HUES64 (cell line): ENCODE measurements around the gene ZBP1.

ENCODE experiments used
- H3K27ac ChIP-seq: 2 replicates; pipeline ENCODE4 v1.7.0; 2013; ENCODE audit warnings: low read depth, low read length, inconsistent platforms
- H3K27me3 ChIP-seq: 2 replicates; pipeline ENCODE4 v1.6.1; 2013; ENCODE audit warnings: mild to moderate bottlenecking, low read length; ENCODE audit not compliant: insufficient read depth
- H3K36me3 ChIP-seq: 2 replicates; pipeline ENCODE4 v1.6.1; 2013; ENCODE audit warnings: mild to moderate bottlenecking, low read length; ENCODE audit not compliant: insufficient read depth
- H3K4me1 ChIP-seq: 2 replicates; pipeline ENCODE4 v1.6.1; 2013; ENCODE audit warnings: mild to moderate bottlenecking, low read length, moderate library complexity; ENCODE audit not compliant: insufficient read depth
- H3K4me3 ChIP-seq: 2 replicates; pipeline ENCODE4 v1.5.1; 2013; ENCODE audit warnings: mild to moderate bottlenecking, low read length, moderate library complexity
- H3K9ac ChIP-seq: 2 replicates; pipeline ENCODE4 v1.6.1; 2013; ENCODE audit warnings: mild to moderate bottlenecking, low read depth, low read length
- H3K9me3 ChIP-seq: 2 replicates; pipeline ENCODE4 v1.6.1; 2013; ENCODE audit warnings: low read depth, low read length; ENCODE audit not compliant: insufficient read depth
- WGBS: fragments of 150-250, 120-280 bp; methylation state at CpG from one replicate; pipeline ENCODE4 v1.1.7; 2013; ENCODE audit warnings: missing lambda C conversion rate; 5-methylcytosine and 5-hydroxymethylcytosine counted together

ZBP1 gene

DNA sequence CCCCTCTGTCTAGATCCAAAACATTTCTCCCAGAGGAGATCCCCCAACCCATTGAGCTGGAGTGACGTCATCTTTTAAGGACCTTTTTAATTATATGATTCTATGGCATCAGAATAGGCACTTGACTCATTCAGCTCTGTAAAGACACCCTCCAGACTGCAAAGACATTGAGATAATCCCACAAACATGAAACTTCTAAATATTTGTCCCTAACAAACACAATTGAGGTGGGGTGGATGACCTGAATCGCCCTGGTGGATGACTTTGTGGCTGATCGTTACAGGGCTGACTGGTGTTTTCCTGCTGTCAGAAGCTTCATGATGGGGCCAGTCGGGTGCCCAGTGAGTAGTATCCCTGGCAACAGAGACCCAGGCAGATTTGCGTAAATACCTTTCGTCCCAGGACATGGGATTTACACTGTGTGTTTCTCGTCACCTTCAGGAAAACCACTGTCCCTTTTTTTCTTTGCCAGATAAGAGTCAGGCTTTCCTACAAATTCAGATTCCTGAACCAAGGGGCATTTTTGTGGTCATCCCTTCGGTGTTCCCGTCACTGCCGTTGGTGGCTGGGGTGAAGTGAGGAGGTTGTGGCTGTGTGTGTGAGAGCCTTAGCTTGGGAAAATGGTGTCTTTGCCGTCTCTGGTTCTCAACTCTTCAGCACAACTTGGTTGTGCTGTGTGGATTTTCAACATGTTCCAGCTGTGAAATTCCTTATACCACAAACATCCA lies 64.6 kb downstream of the ZBP1 start:
- Histone ChIP-seq H3K9ac (no peak overlapping the region), H3K36me3 (no peaks in the 10 kb centered on the region), H3K4me3 (no peak overlapping the region), H3K9me3 (no peaks in the 10 kb centered on the region), H3K27me3 (no peaks in the 10 kb centered on the region), H3K4me1 (0 out of 2 replicates have a peak, but pooled peaks cover 5% of the 10 kb centered on the region), H3K27ac (no peak overlapping the region)
- WGBS = 92% methylated on average over 11 of the region's 11 CpGs
